Tibial artery (tissue), 4 donors: ENCODE results near the gene SLC50A1.
A peak's percentile ranks its signal among the peaks of the same experiment; 100 is the strongest.

Experiments
- DNase-seq, 2 donors: peaks; one replicate each; pipeline ENCODE4 v3.0.0-alpha.2; 2019
- H3K27ac ChIP-seq, 2 donors: fragments of 200-600 bp; sonication (generic) in 1 of 2; 1 replicate in 1 of 2; 2 replicates in 1 of 2; pipeline ENCODE4 v1.5.1; 2018 to 2019; ENCODE audit warnings: mild to moderate bottlenecking in 1 of 2
- H3K27me3 ChIP-seq, 2 donors: fragments of 200-600 bp; sonication (generic) in 1 of 2; one replicate each; pipeline versions ENCODE4 v1.5.1 to v1.6.0; 2016 to 2019
- H3K36me3 ChIP-seq, 3 donors: fragments of 200-600 bp; sonication (generic) in 2 of 3; one replicate each; pipeline ENCODE4 v1.5.1; 2016 to 2019; ENCODE audit warnings: mild to moderate bottlenecking in 2 of 3
- H3K4me1 ChIP-seq, 4 donors: fragments of 200-600 bp; sonication (generic) in 2 of 4; 1 replicate in 3 of 4; 2 replicates in 1 of 4; pipeline ENCODE4 v1.5.1; 2016 to 2019
- H3K4me3 ChIP-seq, 2 donors: fragments of 200-600 bp; sonication (generic) in 1 of 2; 1 replicate in 1 of 2; 2 replicates in 1 of 2; pipeline ENCODE4 v1.5.1; 2018 to 2019; ENCODE audit warnings: mild to moderate bottlenecking in 2 of 2
- H3K9me3 ChIP-seq, 3 donors: fragments of 200-600 bp; sonication (generic) in 1 of 3; one replicate each; pipeline ENCODE4 v1.5.1; 2016 to 2019
- CTCF ChIP-seq, 2 experiments: fragments of 200-600 bp in 1 of 2; fragments of 450-650 bp in 1 of 2; IDR thresholded peaks; one replicate each; pipeline ENCODE4 v1.5.1; 2017 to 2019; ENCODE audit warnings: antibody characterized with exemption in 2 of 2, mild to moderate bottlenecking in 1 of 2, moderate library complexity in 1 of 2
- intact Hi-C: fragments of 100-400 bp; cut with DNase I; formaldehyde crosslinking; loops from one replicate; pipeline ENCODE4 v1.15.0; 2023; ENCODE audit warnings: low total_unique reads

Gene SLC50A1

DNA sequence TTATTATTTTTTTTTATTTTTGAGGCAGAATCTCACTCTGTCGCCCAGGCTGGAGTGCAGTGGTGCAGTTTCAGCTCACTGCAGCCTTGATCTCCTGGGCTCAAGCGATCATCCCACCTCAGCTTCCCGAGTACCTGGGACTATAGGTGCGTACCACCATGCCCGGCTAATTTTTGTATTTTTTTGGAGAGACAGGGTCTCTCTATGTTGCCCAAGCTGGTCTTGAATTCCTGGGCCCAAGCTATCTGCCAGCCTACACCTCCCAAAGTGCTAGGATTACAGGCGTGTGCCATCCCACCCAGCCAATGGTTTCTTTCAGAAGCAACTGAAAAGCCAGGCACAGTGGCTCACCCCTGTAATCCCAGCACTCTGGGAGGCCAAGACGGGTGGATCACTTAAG lies 35.2 kb downstream of the SLC50A1 start:
- TF ChIP-seq CTCF (IDR thresholded peaks at IDR 0.05): no peak
- intact Hi-C loops: no loop called here
- Histone ChIP-seq H3K4me3 (no peak overlapping the region), H3K4me1 (peaks cover 3 to 43% (median 29%) of the 10 kb centered on the region in 4 donors), H3K9me3 (no peaks in the 10 kb centered on the region), H3K27ac (no peak overlapping the region), H3K27me3 (peaks cover 0 to 31% of the 10 kb centered on the region in 2 donors), H3K36me3 (peaks cover 7 to 26% (median 22%) of the 10 kb centered on the region in 3 donors)
- DNase-seq: no peak

DNA sequence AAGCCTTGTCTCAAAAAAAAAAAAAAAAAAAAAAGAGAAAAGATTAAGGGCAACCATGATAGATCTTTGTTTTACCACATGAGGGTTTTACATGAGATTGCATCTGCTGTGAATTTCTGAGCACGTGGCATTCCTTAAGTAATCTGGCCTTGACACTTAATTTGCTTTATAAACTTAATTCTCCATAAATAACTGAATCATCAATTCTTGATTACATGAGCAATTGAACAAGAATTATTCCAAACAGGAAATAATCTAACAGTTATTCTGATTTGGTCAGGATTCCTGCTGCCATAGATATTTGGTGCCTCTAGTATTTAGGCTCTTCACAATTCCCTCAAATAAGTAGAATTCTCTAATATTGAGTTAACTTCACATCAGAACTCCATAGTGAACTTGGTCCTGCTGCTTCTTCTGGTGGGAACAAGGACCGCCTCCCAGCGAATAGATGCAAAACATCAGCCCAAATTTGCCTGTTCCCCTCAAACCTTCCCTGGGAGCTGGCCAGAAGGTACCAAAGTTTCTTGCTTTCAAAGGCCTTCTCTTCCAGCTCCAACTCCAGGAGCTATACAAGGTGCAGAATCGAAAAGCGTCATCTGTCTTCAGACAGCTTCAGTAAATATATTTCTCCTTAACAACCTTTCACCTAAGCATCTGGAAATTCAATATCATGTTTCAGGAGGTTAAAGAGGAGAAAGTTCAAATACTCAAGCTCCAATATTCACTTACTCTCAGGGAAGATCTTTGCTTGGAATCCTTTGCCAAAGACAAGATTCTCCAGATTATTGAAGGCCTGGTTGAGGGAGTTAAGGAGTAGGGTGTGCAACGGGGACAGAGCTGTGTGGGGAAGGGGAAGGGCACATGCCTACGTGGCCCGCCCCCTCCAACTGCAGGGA lies 36.4 kb downstream of the SLC50A1 start:
- intact Hi-C loops: no loop called here
- Histone ChIP-seq H3K27ac (peak overlapping the region; percentile 89 to 94), H3K36me3 (peaks cover 7 to 26% (median 22%) of the 10 kb centered on the region in 3 donors), H3K27me3 (peaks cover 0 to 24% of the 10 kb centered on the region in 2 donors), H3K9me3 (no peaks in the 10 kb centered on the region), H3K4me1 (peaks cover 3 to 40% (median 26%) of the 10 kb centered on the region in 4 donors), H3K4me3 (peak overlapping the region; percentile 79 to 80)
- peak in 1 of 2 donors; percentile 12 for DNase-seq
- no peak for TF ChIP-seq CTCF (IDR thresholded peaks at IDR 0.05)

DNA sequence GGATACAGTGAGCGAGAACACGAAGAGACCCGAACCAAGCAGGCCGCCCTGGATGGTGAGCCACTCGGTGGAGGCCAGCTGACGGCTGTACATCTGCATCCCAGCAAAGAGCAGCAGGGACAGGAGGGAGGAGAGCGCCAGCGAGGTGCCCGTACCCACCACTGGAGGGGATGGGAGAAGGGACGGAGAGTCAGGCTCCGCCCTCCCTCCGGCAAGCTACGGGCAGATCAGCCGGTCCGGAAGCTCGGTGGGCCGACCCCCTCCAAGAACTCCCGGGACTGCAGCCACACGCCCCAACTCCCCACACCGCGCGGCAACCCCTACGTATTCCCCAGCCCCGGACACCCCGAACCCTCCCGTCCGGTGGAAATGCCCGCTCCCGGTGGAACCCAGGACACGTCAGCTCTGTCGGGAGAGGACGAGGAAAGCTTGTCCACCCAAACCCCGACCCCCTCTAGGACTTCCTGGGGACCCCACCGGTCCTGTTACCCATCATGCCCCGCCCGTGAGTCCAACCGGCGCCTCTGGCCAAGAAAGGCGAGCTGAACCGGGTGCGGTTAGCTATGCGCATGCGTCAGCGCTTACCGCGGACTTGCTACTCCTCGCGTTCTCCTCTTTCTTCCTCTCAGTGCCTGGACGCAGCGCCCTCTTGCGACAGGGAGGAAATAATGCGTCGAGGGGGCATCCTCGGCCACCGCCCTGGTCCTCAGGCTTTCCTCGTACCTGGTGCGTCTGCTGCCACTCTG lies 37.3 kb downstream of the SLC50A1 start, which contains the start of gene KRTCAP2:
KRTCAP2 (minus strand) TSS at position 573 of the 746 bp plus-strand sequence; CDS start at position 493, 80 bp downstream.
- Histone ChIP-seq H3K9me3 (no peaks in the 10 kb centered on the region), H3K4me1 (peaks cover 0 to 36% (median 20%) of the 10 kb centered on the region in 4 donors), H3K4me3 (peak within 1 kb of the TSS; percentile 79 to 80), H3K27me3 (peaks cover 0 to 20% of the 10 kb centered on the region in 2 donors), H3K36me3 (peaks cover 7 to 26% (median 22%) of the 10 kb centered on the region in 3 donors), H3K27ac (peak within 1 kb of the TSS; percentile 89 to 94)
- peak; percentile 93 to 94 for TF ChIP-seq CTCF (IDR thresholded peaks at IDR 0.05)
- peak; percentile 94 to 97 for DNase-seq
- intact Hi-C loops: no loop called here

DNA sequence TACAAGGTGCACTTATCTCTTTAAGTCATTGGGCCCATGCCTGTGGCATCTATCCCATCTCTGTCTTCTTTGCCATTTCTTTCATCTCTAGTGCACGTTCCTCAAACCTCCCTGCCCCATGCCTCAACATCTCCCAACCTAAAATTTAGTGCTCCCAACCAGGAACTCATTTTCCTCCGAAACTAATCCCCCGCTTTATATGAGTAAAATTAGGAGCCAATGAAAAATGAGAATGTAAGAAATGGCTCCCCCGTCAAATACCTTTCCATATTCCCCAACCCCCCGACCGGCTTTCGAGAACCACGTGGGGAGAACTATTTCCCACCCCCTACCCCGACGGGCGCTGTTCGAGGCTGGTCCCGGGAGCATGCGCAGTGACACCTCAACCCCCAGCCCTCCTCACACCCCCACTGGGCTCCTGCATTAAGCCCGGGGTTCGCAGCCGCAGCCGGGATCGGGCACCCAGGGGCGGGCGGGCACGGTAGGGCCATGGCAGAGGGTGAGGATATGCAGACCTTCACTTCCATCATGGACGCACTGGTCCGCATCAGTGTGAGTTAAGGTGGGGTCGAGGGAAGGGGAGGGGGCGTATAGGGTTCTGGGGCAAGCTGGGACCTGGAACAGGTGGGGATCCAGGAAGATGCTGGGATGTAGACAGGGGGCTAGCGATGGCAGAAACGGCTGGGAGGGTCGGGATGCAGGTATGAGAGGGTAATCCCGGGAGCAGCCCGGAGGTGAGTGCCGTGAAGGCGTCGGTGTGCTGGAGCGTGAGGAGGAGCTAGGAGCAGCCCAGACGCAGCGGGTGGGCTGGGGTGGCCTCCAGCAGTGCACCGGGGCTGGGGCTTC lies 38.0 kb downstream of the SLC50A1 start, which contains the start of gene TRIM46:
TRIM46 (plus strand) TSS at position 372 of the 846 bp plus-strand sequence; CDS start at position 490, 118 bp downstream.
- peak in 1 of 2 donors; percentile 70 for DNase-seq
- no peaks in the 10 kb centered on the region for H3K9me3 ChIP-seq
- TF ChIP-seq CTCF (IDR thresholded peaks at IDR 0.05): no peak
- intact Hi-C loops: no loop called here
- peak within 1 kb of the TSS; percentile 89 to 94 for H3K27ac ChIP-seq
- peaks cover 0 to 41% (median 20%) of the 10 kb centered on the region in 4 donors for H3K4me1 ChIP-seq
- H3K36me3 ChIP-seq: peaks cover 7 to 23% (median 21%) of the 10 kb centered on the region in 3 donors
- H3K27me3 ChIP-seq: peaks cover 0 to 20% of the 10 kb centered on the region in 2 donors
- H3K4me3 ChIP-seq: peak within 1 kb of the TSS; percentile 79 to 80
